ENCODE results near the gene KATNB1.

Gene KATNB1
- total RNA-seq: 4.5 to 24.1 (median 17.3) reads per million in 18 experiments

- no peak for DNase-seq
Measured at GRCh38 chr16:57735755-57736418, at the start of gene KATNB1. TSS of gene KATNB1 (plus strand) at chr16:57735770. CDS start at chr16:57737244, 1,474 bp downstream.

DNA sequence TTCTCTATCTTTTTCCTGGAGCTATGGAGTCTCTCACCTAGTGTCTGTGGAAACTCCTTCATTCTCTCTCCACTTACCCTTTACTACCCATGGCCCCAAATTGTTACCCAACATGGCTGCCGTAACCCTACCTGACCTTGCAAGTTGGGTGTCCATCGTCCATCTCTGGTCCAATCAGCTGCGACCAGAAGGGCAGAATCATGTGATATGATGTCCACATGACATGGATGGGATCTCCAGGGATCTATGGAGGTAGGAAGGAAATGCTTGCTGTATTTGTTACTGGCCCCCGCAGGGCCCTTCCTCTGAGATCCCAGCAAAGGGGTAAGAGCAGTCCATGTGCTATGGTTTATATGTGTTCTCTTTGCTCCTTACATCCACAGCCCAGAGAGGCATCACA is 49.0 kb upstream of the KATNB1 start:
- no peak for DNase-seq

- no peak for DNase-seq
Measured at GRCh38 chr16:57687363-57687929, 48.1 kb upstream of the KATNB1 start.

- no peak for DNase-seq
Measured at GRCh38 chr16:57688487-57688986, 47.0 kb upstream of the KATNB1 start.

DNA sequence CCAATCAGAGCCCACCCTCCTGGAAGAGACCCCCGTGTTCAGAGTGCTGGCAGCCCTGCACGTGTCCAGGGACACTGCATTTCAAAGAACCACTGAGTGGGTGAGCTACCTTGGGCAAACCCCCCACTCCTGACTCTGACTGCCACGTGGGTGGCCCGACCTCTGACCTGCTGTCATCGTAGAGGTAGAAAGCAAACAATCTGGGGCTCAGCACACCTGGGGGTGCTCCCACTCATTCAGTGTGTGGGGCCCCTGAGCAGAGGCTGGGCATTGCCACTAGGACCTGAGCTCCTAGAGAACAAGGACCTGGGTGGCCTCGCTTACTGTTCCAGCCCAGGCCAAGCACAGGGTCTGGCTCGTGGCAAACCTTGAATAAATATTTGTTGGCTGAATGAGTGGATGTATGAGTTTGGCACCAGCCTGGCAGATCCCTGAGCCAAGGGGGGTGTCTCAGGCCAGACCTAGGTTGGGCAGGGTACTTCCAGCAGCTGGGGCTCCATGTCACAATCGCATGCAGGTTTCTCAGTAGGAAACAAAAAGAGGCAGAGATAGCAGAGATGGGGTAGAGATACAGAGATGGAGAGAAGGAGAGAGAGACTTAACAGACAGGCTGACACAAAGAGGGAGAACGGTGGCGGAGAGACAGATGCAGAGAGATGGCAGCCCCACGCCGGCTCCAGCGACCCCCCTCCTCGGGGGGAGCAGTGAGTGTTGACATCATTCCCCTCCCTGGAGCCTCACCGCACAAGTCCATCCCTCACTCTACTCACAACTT is 46.4 kb upstream of the KATNB1 start:
- no peak for DNase-seq

DNA sequence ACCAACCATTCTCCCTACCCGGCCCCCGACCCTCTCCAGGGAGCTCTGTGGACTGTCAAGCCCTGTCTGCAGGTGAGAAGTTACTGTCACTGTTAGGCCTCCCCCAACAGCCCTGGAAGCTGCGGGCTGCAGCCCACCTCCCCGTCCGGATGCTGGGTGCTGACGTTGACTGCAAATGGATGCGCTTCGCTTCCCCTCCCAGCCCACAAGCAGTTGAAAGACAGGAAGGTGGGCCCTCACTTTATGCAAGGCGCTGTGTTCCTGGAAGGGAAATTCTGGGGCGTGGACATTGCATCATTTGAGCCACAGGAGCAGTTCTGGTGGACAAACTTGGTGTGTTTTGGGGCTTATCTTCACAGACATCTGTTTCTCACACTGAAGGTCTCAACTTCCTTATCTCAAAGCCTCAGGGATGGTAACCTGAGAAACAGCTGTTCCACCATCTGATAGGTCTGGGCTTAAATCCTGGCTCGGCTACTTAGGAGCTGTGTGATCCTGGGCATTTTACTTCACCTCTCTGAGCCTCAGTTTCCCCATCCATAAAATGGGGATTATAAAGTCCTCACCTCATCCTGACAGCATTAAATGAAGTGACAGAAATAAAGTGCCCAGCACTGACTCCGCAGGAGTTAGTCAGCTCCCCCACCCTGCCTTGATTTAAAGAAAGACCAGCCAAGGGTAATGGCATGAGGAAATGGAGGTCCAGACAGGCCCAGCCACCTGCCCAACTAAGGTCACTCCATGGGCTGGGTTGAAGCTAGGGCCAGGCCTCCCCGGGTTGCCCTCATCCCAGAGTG is 45.6 kb upstream of the KATNB1 start:
- peak; percentile 53 to 62 for DNase-seq

DNA sequence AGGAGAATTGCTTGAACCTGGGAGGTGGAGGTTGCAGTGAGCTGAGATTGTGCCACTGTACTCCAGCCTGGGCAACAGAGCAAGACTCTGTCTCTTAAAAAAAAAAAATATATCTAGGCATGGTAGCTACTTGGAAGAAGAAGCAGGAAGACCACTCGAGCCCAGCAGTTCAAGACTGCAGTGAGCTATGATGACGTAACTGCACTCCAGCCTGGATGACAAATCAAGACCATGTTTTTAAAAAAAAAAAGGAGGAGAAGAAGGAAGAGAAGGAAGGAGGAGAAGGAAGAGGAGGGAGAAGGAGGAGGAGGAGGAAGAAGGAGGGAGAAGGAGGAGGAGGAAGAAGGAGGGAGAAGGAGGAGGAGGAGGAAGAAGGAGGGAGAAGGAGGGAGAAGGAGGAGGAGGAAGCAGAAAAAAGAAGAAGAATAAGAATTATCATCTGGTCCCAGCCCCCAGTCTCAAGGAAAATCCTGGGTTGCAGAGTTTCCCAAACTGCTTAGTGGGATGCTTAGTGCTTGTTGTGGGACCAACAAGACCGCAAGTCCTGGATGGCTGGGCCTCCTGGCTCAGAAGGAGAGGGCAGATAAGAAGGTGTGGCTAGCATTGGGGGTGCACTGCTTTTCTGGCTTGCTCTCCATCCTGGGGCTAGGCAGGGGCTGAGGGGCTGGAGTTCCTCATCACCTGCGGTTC is 44.6 kb upstream of the KATNB1 start:
- DNase-seq: peak in 1 of 2 donors; percentile 28

- no peak for DNase-seq
Measured at GRCh38 chr16:57692636-57693035, 42.9 kb upstream of the KATNB1 start.

DNA sequence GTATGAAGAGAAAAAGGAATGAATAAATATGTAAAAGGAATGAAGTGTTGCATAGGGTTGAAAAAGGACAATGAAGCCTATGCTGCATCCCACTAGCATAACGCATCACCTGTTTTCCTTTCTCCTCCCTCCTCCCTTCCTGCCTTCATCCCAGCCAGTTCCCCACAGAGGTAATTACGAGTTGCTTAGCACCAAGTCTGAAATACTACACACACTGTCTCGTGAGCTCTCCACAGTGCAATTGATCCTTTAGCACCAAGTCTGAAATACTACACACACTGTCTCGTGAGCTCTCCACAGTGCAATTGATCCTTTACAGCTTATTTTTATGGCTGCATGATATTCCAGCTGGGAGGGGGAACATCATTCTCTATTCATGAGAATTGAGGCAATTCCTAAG is 42.0 kb upstream of the KATNB1 start:
- no peak for DNase-seq

DNA sequence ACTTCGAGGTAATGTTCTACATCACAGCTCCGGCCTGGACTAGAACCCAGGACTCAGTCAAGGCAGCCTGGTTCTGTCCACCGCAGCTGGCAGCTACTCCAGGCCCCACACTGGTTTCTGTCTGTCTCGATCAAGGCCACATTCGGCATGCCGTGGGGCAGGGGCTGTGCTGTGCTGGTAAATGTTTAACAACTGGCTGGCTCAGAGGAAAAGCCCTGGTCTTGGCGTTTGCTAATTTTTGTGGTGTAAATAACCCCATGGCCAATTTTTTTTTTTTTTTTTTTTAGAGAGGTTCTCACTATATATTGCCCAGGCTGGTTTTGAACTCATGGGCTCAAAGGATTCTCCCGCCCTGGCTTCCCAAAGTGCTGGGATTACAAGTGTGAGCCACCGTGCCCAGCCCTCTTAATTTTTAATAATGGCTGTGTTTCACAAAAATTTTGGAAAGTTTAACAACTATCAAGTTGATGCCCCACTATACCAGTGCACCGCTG is 41.3 kb upstream of the KATNB1 start:
- DNase-seq: no peak

DNA sequence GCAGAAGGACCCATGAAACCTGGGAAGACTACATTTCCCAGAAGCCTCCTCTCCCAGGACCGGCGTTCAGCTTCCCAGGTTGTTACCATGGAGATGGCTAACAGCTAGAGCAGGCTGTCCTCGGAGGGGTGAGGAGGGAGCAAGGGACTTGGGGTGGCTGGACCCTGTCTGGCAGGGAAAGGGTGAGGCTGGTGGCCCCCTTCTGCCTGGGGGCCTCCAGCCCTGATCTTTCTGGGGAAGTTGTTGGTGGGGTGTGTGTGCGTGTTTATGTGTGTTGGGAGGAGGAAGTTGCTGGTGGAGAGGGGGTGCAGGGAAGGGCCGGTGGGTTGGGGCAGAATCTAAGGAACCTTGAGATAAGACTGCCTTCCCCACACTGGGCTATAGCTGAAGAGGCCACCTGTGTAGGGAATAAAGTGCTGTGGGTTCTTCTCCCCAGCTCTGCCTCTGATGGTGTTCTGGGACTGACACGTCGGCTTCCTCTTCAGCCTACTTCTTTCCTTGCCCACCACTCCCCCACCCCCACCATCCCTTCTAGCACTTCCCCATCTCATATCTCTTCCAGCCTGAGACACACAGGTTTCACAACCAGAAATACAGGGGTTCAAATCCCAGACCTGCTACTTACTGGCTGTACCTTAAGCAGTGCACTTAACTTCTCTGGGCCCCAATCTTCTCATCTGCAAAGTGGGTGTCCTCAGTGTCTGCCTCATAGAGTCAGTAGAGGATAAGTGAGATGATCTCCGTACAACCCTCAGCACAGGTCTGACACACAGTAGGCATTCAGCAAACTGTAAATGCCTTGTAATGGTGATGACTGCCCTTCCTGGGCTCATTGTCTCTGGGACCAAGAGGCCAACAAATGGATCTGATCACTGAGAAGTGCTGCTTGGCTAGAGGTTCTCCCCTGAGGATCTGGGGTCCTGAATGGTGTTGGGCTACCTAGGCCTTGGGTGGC is 40.6 kb upstream of the KATNB1 start, which contains the start of gene DRC7:
Gene DRC7 (plus strand): TSS at position 82 of the 955 bp plus-strand sequence. CDS start 3,144 bp downstream, outside the sequence.
- peak; percentile 67 to 75 for DNase-seq

DNA sequence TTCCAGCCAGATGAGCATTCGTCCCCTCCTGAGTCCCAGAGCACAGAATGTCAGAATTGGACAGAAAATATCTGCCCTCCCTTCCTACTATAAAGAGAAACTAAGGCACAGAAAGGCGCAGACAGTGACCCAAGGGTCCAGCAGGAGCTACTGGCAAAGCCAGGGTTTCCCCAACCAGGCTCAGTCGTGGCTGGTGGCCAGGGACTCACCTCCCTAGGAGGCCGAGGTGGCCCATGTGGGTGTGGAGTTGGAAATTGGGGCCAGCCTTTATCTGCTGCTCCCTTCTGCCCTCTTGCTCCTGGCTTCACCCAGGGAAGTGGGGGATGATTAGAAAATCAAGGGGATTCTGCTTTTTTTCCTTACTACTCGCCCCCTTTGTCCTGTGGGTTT is 39.9 kb upstream of the KATNB1 start:
- DNase-seq: no peak

GRCh38 chr16:57696240-57696639 is 39.3 kb upstream of the KATNB1 start:
- DNase-seq: no peak

DNA sequence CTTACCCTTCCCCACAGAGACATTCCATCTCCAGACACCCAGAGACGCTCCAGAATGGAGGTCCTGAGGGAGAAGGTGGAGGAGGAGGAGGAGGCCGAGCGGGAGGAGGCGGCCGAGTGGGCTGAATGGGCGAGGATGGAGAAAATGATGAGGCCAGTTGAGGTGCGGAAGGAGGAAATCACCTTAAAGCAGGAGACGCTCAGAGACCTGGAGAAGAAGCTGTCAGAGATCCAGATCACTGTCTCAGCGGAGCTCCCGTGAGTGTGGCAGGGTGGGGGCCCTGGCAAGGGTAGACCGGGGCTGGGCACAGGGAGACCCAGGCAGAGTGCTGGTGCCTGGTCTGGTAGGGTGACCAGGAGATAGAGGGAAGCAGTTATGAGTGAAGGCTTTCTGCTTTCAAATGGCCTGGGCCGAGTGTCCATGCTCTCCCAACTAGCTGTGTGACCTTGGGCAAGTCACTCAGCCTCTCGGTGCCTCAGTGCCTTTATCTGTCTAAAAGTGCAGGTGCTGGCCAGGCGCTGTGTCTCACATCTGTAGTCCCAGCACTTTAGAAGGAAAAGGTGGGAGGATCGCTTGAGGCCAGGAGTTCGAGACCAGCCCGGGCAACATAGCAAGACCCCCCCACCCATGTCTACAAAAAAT is 37.6 kb upstream of the KATNB1 start:
- DNase-seq: no peak

DNA sequence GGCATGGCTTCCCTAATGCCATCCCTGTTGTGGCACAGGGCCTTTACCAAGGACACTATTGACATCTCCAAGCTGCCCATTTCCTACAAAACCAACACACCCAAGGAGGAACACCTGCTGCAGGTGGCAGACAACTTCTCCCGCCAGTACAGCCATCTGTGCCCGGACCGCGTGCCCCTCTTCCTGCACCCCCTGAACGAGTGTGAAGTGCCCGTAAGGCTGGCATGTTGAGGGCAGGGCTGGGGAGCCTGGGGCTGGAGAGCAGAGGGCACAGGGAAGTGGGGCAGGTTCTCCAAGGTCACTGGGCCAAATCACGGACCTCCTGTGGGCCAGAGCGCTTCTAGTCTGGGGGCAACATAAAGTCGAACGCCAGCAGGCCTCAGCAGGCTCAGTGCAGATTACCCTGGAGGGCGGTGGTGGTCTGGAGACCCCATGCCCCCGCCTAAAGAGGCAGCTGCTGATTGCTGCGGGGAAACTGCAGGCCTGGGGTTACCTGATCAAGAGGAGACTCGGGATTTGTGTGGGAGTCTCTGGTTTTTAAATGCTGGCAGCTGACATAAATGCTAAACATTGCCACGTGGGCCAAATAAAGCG is 36.7 kb upstream of the KATNB1 start:
- DNase-seq: no peak

DNA sequence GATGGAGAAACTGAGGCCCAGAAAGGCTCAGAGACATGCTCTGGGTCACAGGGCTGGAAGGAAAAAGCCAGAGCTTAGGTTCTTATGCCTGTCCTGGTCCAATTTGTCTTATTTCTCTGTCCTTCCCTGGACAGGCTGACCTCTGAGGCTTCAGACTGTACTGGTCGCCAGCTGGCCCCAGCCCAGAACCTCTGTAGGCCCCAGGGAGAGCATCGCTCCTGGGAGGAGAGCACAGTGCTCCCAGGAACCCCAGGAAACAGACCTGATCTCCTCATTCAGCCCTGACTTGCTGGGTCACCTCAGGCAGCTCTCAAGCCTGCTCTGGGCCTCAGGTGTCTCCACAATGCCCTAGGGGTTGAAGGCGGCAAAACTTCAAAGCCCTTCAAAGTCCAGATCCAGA is 36.1 kb upstream of the KATNB1 start:
- no peak for DNase-seq

GRCh38 chr16:57699899-57700298 is 35.7 kb upstream of the KATNB1 start:
- DNase-seq: no peak

GRCh38 chr16:57700781-57701551 is 34.6 kb upstream of the KATNB1 start:
- no peak for DNase-seq

All from inflammatory macrophage (primary cell).